Measurements from ENCODE around the gene TP53TG5. TPM values are rescaled to one million over a fixed set of nuclear protein-coding genes. Genes with fewer than 3 reads are reported as not detected.

The TP53TG5 gene
- total RNA-seq, 1 experiment from 2014 or later = not detected

DNA sequence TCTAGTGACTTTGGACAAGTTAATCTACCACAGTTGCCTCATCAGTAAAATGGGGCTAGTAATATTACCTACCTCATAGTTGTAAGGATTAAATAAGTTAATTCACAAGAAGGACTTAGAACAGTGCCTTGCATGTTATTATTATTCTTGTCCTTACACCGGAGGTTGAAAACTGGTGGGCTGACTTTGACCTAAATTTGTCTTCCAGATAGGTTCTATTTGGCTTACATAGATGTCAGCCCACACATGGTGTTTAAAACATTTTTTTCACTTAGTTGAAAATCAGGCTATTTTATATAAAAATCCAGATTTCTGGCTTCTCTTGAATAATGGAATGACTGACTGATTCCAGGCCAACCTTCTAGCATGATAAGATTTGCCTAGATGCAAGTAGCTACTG lies 11.9 kb downstream of the TP53TG5 start:
- Histone ChIP-seq H3K9me2 (replicated peaks; ENCODE audit: low read length) (no peaks in the 10 kb centered on the region), H3K27ac (ENCODE audit: low read length) (no peak overlapping the region), H3K4me3 (ENCODE audit: low read length) (no peak overlapping the region), H3K4me1 (ENCODE audit: insufficient read depth, low read length) (no peaks in the 10 kb centered on the region; the same call in none of the 2 replicates), H2AFZ (ENCODE audit: low read length) (no peak overlapping the region), H3K4me2 (ENCODE audit: low read length) (no peak overlapping the region), H3K9ac (ENCODE audit: low read length) (no peak overlapping the region), H4K20me1 (ENCODE audit: low read length) (no peaks in the 10 kb centered on the region), H3F3A (ENCODE audit: low read length, unreplicated experiment) (no peaks in the 10 kb centered on the region), H3K27me3 (ENCODE audit: low read length) (no peaks in the 10 kb centered on the region), H3K9me3 (ENCODE audit: low read length) (no peaks in the 10 kb centered on the region), H3K79me2 (ENCODE audit: low read length) (peaks cover 27% of the 10 kb centered on the region), H3K36me3 (ENCODE audit: low read depth, low read length) (peaks cover 31% of the 10 kb centered on the region; the same call in 1 of the 2 replicates)
- POLR2A ChIA-PET (ENCODE audit: unreplicated experiment) = interaction anchor here (0.7 kb wide), 1 partner anchor 30 kb away, joined by 3 read pairs; no protein-coding TSS in a partner anchor
- no peak for DNase-seq
- no peak for ATAC-seq
- CTCF ChIA-PET = no interaction called here
- intact Hi-C loops (cut with micrococcal nuclease) = no loop called here
- BruUV-seq (replicated peaks) = no TSS peak
- TF ChIP-seq EZH2phosphoT487 (IDR thresholded peaks at IDR 0.05; ENCODE audit: borderline replicate concordance, low read length) (no peak), CTCF (conservative IDR thresholded peaks at IDR 0.05; ENCODE audit: low read depth, low read length) (no peak), EZH2 (IDR thresholded peaks at IDR 0.05; ENCODE audit: low read length, unreplicated experiment) (no peak)

DNA sequence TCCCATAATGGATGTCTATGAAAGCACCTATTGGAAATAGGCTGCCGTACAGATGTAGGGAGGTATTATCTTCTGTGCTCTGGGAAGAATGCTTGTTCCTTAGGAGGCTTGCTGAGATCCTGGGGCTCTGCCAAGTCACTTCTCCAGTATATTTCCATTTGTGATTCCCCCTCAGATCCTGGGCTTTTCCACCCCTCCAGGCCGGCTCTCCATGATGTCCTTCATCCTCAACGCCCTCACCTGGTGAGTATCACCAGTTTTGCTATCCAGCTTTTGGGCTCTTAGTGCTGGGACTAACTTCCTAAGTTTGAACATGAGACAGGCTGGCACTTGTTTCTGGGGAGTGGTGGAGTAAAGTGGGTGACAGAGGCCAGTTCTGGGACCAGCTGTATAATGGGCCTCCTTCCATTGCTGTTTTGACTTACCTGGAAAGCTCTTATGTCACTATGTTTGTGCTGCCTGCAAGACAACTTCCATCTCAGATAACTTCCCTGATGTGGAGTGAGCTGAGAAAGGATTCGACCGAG lies 12.6 kb downstream of the TP53TG5 start:
- no peak overlapping the region for H3K9ac ChIP-seq (ENCODE audit: low read length)
- no peaks in the 10 kb centered on the region for H4K20me1 ChIP-seq (ENCODE audit: low read length)
- H3K9me2 ChIP-seq (replicated peaks; ENCODE audit: low read length) = no peaks in the 10 kb centered on the region
- H3K27me3 ChIP-seq (ENCODE audit: low read length) = no peaks in the 10 kb centered on the region
- H3K36me3 ChIP-seq (ENCODE audit: low read depth, low read length) = peaks cover 31% of the 10 kb centered on the region; the same call in 1 of the 2 replicates
- intact Hi-C loops (cut with micrococcal nuclease) = no loop called here
- POLR2A ChIA-PET (ENCODE audit: unreplicated experiment) = interaction anchor here (0.7 kb wide), 1 partner anchor 29 kb away, joined by 3 read pairs; no protein-coding TSS in a partner anchor
- H3K9me3 ChIP-seq (ENCODE audit: low read length) = no peaks in the 10 kb centered on the region
- no peaks in the 10 kb centered on the region for H3F3A ChIP-seq (ENCODE audit: low read length, unreplicated experiment)
- no TSS peak for BruUV-seq (replicated peaks)
- no peaks in the 10 kb centered on the region; the same call in none of the 2 replicates for H3K4me1 ChIP-seq (ENCODE audit: insufficient read depth, low read length)
- no peak overlapping the region for H3K4me2 ChIP-seq (ENCODE audit: low read length)
- TF ChIP-seq CTCF (conservative IDR thresholded peaks at IDR 0.05; ENCODE audit: low read depth, low read length) = no peak
- TF ChIP-seq EZH2 (IDR thresholded peaks at IDR 0.05; ENCODE audit: low read length, unreplicated experiment) = no peak
- H2AFZ ChIP-seq (ENCODE audit: low read length) = no peak overlapping the region
- H3K4me3 ChIP-seq (ENCODE audit: low read length) = no peak overlapping the region
- DNase-seq (no peak), ATAC-seq (no peak)
- H3K79me2 ChIP-seq (ENCODE audit: low read length) = peaks cover 27% of the 10 kb centered on the region
- no peak overlapping the region for H3K27ac ChIP-seq (ENCODE audit: low read length)
- CTCF ChIA-PET = no interaction called here
